Cardiac fibroblast (primary cell): ENCODE measurements around the gene NCK2.

Experiments
- DNase-seq, 2 donors: peaks; one replicate each; pipeline versions ENCODE4 v3.0.0 to v3.0.0-alpha.2; 2010; ENCODE audit warnings: low read depth in 2 of 2
- H3K4me3 ChIP-seq, 2 donors: replicated peaks in 1 of 2; 1 replicate in 1 of 2; 2 replicates in 1 of 2; pipeline ENCODE4 v1.5.1; 2011; ENCODE audit warnings: low read depth in 2 of 2, low read length in 2 of 2, mild to moderate bottlenecking in 2 of 2, moderate library complexity in 1 of 2
- CTCF ChIP-seq: IDR thresholded peaks from one replicate; pipeline ENCODE4 v1.5.1; 2011; ENCODE audit warnings: low read depth, mild to moderate bottlenecking, low read length, inconsistent platforms

Gene NCK2

GRCh38 chr2:105778080-105778607, 33.4 kb downstream of the NCK2 start:
- DNase-seq = no peak
- H3K4me3 ChIP-seq = no peak overlapping the region
- TF ChIP-seq CTCF = no peak

GRCh38 chr2:105779394-105779793, 34.7 kb downstream of the NCK2 start:
- TF ChIP-seq CTCF = no peak
- no peak for DNase-seq
- no peak overlapping the region for H3K4me3 ChIP-seq

- no peak for DNase-seq
- TF ChIP-seq CTCF = no peak
- no peak overlapping the region for H3K4me3 ChIP-seq
Measured at GRCh38 chr2:105780606-105781005, 35.9 kb downstream of the NCK2 start.

GRCh38 chr2:105781274-105781978, 36.7 kb downstream of the NCK2 start:
- DNase-seq = peak; percentile 49 to 67

GRCh38 chr2:105782123-105782522, 37.4 kb downstream of the NCK2 start:
- TF ChIP-seq CTCF = no peak
- no peak for DNase-seq
- no peak overlapping the region for H3K4me3 ChIP-seq

More at GRCh38 chr2:105781274-105781978, 36.7 kb downstream of the NCK2 start:
- no peak overlapping the region for H3K4me3 ChIP-seq
- TF ChIP-seq CTCF = no peak

- no peak for DNase-seq
- no peak overlapping the region for H3K4me3 ChIP-seq
- TF ChIP-seq CTCF = no peak
Measured at GRCh38 chr2:105782646-105783045, 37.9 kb downstream of the NCK2 start.

- no peak for TF ChIP-seq CTCF
- no peak for DNase-seq
- no peak overlapping the region for H3K4me3 ChIP-seq
Measured at GRCh38 chr2:105783151-105783738, 38.5 kb downstream of the NCK2 start.
